HG03280 (cell line): ENCODE measurements around the gene BIRC7.

ENCODE experiments used
- ATAC-seq: cut with Tn5 transposase; IDR thresholded peaks from one replicate; pipeline ENCODE4 v1.9.1; 2021; ENCODE audit warnings: mild to moderate bottlenecking, moderate library complexity; ENCODE audit not compliant: unreplicated experiment

The BIRC7 gene

DNA sequence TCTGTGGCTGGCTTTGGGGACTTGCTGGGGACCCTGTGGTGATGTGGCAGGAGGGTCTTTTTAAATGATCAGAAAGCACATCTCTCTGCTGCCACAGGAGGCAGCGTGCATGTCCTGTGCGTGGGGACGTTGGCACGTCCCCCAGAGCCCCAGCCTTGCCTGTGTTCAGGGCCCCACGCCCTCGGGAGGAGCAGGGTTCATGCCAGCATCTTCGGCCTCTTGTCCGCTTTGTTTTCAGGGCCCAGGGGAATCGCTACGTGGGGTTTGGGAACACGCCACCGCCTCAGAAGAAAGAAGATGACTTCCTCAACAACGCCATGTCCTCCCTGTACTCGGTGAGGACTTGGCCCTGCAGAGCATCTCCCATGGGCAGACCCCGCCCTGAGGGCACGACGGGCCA, 43.0 kb downstream of the BIRC7 start:
- no peak for ATAC-seq

DNA sequence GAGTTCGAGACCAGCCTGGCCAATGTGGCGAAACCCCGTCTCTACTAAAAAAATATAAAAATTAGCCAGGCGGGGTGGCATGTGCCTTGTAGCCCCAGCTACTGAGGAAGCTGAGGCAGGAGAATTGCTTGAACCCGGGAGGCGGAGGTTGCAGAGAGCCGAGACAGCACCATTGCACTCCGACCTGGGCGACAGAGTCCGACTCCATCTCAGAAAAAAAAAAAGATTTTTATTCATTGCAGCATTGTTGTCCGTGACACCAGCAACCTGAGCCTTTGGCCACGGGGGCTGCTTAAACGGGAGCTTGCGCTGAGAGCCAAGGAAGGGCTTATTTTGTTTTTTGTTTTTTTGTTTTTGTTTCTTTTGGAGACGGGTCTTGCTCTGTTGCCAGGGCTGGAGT, 44.2 kb downstream of the BIRC7 start:
- no peak for ATAC-seq

DNA sequence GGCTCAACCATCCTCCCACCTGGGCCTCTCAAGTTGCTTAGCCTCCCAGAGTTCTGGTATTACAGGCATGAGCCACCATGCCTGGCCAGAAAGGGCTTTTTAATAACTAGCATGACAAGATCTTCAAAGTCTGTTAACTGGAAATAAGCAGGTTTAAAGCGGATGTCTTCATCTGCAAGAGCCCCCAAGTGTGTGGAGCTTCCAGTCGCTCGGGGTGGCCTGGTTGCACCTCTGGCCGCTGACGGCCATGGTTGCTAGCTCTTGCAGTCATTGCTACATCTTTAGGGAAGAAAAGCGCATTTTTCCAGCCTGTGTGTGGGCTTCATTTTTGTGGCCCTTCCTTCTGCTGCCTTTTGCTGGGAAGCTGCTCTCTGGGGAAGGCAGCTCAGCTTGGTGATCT, 44.7 kb downstream of the BIRC7 start:
- no peak for ATAC-seq

DNA sequence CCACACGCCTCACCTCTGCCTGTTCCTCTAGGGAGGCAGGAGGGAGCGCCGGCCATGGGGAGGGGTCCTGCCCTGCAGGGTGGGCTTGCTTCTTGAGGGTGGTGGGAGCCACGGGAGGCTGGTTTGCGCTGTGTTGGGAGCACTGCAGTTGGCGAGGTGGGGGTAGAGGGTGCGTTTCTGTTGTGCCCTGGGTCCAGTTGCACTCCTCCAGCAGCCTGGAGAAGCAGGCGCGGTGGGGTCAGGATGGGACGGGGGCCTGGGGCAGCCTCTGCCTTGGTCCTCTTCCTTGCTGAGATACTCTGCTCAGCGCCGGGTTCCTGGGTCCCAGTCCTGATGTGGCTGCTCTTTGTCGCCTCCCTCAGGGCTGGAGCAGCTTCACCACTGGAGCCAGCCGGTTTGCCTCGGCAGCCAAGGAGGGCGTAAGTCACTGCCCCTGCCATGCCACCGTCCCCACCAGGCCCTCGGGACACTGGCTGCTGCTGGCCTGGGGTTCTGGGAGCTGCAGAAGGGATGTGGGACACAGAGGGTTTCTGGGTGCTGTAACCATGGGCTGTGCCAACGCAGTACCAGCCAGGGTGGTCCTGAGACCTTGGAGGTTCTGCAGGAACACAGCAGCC, 45.3 kb downstream of the BIRC7 start:
- ATAC-seq: no peak

DNA sequence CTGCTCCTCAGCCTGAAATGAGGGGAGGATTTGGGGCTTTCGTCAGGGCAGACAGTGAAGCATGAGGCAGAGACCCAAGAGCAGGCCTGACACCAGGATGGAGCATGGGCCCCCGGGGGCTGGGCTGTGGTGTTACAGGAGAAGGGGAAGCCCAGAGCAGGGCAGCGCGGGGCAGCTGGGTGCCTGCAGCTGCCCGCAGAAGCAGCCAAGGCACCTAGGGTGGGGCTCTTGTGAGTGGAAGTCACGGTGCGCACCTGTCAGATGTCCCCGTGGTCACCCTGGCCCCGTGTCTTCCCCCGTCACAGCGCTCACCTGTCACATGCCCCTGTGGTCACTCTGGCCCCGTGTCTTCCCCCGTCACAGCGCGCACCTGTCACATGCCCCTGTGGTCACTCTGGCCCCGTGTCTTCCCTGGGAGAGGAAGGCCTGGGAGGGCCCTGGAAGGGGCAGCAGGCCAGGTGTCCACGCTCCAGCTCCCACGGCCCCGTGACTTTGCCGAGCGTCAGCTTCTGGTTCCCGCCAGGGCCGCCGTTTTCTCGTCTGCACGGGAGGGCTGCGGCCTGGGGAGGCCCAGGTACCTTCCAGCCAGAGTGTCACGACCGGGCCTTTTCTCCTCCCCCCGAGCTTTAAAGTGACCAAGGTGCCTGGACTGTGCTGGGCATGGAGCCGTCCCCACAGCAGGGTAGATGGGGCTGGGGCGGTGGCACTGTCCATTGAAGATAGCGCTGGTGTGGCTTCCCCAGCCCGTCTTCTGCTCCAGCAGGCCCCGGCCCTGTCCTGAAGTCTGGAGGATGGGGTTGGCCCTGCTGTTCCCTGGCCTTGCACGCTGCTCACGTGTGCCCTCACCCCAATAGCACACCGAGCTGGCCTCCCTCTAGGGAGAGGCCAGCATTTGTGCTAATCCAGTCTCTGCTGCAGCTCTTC, 46.3 kb downstream of the BIRC7 start:
- no peak for ATAC-seq

DNA sequence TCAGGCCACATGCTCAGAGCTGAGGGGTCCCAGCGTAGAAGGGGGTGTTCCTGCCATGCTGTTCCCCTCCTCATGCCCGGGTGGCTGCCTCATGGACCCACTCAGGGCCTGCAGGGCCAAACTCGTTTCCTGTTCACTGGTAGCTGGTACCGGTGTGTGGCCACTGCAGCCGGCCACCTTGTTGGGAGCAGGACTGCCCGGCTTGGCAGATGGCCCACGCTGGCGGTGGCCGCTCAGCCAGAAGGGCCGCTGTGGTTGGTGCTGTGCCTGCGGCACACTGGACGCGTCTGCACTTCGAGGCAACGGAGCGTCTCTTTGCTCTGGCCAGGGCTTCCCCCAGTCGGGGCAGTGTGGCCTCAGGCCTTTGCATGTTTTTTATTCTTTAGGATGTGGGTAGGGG, 47.2 kb downstream of the BIRC7 start:
- no peak for ATAC-seq

DNA sequence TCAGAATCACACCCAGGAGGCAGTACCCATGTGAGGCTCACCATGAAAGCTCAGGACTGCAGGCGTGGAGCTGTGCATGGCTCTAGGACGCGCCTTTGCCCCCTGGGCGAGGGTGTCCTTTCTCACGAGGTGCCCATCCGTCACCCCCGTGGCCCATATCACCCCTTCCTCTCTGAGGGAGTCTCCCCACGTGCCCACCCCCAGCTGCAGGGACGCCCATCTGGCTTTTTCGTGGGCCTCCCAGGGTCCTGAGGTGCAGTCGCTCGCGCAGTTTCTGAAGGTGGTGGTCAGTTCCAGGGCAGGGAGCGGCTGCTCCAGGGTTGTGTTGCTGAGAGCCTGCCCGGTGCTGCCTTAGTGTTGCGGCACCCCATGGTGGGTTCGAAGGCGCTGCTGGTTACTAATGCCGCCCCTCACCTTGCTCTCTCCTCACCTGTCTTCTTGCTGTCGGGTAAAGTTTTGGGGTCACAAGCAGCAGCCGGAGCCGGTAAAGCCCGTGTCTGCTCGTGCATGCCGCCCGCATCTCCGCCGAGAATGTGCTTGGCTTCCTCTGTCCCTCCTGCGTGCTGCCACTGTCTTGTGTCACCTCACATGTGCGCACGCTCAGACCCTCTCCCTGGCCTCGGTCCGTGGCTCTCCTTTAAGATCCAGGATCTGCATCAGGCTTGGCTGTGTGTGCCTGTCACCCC, 47.8 kb downstream of the BIRC7 start:
- no peak for ATAC-seq

DNA sequence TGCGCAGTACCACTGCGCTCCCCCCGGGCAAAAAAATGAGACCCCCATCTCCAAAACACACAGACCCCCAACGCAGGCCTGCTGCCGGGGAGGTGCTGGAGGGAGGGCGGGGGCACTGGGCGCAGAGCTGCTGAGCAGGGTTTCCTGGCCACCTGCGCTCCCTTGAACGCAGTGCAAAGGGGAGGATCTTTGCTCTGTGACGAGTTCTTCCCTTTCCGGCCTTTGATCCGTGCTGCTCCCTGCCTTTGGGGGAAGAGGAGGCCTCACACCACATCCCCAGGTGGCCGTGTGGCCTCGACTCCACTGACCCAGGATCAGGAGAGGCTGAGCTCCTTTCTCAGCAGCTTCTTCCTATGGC, 48.4 kb downstream of the BIRC7 start:
- no peak for ATAC-seq

DNA sequence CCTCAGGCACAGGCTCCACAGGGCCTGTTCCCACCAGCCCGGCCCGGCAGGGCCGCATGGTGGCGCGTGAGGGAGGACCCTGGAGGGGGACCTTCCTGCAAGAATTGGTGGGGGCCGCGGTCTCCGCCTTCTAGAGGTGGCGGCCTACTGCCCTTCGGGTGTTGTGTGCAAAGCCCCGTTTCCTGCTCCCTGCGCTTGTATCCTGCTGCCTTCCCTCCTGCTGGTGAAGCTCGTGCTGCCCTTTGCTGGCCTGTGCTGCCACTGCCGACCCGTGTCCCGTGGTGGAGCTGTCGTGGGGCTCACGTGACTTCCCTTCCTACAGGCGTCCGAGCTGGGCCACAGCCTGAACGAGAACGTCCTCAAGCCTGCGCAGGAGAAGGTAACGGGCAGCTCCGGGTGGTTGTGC, 48.8 kb downstream of the BIRC7 start:
- no peak for ATAC-seq

DNA sequence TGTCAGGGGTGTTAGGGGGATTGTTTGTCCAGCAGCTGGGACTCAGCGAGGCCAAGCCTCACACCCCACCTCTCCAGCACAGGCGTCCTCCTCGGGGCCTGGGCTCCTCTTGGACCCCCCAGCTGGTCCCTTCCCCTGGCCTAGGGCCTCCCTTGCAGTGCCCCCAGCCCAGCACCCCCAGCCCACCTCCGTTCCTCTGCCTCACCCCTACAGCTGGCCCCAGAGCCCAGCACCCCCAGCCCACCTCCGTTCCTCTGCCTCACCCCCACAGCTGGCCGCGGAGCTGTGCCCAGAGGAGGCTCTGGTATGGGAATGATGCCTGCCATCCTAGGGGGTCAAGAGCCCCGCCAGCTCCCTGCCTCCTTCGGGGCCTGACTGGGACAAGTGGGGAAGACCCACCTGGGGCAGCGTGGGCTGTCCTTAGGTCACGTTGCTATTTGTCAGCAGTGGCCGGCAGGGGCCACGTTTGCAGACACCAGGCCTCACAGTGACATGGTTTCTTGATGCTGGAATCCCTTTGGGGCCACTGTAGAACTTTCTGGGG, 49.3 kb downstream of the BIRC7 start:
- no peak for ATAC-seq

DNA sequence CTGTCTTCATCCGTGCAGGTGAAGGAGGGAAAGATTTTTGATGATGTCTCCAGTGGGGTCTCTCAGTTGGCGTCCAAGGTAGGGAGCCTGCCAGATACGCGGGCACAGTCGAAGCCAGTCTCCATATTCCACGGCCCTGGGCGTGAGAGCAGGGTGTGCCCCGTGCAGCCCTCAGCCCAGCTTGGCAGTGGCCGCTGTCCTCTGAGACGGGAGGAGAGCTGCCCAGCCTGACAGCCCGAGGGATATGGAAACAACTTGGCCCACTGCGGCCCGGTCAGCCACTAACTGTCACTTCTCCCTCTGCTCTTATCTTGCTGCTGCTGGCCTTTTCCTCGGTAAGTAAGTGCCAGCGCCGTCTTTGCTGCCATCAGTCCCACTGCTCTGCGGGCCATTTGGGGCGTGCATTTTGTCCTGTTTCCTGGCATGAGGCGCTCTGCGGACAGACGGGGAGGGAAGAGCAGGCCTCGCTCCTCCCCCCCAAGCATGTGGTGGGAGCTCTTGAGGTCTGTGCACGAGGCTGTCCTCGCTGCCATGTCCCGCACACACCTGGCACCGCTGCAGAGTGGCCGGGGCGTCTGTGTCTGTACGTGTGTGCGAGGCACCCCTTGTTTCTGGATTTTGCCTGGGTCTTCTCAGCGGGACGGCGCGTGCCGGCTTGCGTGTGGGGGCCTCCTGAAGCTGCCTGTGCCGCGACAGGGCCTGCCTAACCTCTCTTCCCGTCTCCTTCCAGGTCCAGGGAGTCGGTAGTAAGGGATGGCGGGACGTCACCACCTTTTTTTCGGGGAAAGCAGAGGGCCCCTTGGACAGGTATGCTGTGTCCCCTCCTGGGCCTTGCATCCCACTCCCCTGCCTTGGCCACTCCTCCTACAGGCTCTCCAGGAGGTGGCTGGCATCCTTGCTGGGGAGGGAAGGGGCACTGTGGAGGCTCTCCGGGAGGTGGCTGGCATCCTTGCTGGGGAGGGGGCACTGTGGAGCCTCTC, 50.2 kb downstream of the BIRC7 start:
- ATAC-seq: no peak

DNA sequence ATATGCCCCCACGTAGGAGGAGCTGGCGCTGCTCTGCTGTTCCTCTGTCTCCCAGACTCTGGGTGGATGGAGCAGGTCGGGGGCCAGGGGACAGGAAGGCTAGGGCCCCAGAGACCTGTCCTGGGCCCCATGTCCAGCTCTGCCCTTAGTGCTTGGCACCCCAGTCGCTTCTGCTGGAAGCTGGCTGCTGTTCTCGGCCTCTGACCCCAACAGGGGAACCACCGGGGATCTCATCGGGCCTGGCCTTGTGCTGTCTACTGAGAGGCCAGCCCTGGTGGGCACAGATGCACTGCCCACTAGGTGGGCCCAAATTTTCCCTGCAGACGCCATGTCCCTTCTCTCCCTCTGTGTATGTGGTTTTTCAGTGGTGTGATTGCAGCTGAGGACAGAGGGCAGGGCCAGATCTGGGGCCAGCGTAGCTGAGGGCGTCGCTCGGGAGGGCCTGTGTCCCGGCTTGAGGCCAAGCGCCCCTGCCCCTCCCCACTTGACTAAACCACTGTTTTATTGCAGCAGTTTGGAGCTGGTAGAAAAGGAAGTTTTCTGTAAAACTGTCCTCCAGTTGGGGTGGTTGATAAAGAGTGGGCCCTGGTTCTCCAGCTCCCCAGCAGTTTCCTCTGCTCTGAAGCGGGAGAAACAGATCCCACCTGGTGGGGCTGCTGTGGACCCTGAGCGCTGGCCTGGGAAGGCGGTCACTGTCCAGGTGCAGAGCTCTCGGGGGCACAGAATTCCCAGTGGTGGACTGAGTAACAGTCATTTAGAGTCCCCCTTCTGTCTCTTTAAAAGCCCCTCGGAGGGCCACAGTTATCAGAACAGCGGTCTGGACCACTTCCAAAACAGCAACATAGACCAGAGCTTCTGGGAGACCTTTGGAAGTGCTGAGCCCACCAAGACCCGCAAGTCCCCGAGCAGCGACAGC, 51.3 kb downstream of the BIRC7 start:
- ATAC-seq: no peak

DNA sequence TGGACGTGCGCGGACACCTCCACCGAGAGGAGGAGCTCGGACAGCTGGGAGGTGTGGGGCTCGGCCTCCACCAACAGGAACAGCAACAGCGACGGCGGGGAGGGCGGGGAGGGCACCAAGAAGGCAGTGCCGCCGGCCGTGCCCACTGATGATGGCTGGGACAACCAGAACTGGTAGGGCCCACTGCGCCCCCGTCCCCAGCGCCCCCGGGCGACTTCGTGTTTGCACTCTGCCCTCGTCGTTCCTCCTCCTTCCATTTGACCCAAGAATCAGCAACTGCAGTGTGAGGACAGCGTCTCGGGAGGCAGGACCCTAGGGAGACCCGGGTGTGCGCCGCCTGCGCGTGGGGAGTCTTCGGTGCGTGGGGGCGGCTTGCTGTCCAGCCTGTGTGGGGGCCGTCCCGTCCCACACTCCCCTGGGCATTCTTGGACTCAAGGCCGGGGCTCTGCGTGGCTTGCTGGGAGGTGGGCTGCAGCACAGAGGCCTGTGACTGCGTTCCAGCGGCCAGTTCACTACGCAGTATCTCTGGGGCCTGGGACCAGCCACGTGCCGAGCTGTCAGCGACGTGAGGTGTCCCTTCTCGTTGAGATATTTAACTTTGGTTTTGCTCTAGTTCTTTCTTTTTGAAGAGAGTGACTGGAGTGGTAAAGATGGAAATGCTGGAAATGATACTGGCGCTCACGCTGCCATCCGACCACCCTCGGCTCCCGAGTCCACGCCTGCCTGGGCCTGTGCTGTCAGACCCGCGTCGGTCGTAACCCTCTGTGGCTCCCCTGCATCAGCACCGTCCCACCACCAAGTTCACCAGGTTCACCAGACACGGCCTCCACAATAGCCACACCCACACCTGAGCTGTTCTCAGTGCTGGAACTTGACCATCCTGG, 52.2 kb downstream of the BIRC7 start:
- ATAC-seq: no peak

DNA sequence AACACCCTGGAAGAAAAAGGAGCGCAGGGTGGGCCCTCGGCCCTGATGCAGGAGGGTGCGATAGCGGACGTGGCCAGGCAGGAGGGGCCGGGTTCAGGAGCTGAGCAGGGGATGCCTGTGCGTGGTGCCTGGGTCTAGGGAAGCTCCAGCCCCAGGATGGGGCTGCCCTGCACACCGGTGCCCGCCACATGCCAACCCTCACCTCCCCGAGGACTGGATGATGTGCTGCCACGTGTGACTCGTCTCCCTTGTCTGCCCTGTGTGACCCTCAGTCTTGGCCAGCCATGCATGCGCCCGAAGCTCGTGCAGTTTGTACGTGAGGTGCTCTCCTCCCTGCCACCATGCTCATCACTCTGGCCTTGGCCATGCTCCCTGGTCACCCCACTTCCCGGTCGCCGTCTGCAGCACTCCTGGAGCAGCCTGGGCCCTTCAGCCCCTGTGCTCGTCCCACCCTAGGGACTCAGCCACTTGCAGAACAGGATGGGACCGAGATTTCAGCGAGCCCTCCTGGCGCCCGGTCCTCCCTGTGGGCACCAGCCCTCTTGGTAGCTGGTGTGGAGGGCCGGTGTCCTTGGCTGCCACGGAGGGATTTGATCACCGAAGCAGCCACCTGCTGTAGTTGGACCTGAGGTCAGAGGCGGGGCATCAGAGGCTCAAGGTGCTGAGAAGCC, 53.0 kb downstream of the BIRC7 start:
- ATAC-seq: no peak

DNA sequence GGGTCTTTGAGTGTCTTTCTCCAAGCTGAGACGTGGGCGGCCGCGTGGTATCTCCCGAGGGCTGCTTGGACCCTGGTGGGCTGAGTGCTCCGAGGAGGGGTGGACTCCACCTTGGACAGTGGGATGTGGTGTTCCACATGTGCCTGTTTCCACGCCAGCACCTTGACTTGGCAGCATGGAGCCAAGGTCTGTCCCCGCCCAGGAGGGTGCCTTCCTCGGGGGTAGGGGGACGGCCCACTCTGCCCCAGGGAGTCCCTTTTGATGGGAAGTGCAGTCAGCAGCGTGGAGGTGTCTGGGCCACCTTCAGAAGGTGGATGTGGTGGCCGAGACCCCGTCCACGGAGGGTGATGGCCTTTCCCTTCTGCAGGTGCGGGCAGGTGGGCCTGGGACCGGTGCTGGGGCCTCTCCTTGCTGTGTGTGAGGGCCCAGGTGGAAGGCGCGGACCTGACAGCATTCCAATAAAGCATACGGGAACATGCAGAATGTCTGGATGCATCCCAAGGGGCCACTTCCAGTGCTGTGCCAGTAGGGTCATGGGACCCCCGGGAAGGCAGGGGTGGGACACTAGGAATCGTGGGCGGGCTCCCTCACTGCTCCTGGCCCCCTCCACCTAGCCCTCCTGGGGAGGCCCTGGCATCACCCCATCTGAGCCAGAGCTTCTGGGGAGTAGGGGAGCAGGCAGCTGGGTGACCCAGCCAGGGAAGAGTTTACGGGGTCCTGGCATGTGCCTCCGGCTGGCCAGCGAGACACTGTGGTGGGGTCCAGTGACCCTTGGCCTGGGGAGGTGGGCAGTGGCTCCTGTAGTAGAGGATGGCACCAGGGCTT, 53.8 kb downstream of the BIRC7 start:
- no peak for ATAC-seq
